ENCODE results near the gene SCARF2. TPM values are rescaled to one million over a fixed set of nuclear protein-coding genes. Genes with fewer than 3 reads are reported as not detected.

The SCARF2 gene
- total and polyA plus RNA-seq, 4 donors: 0.15 to 2.0 (median 1.7) TPM

DNA sequence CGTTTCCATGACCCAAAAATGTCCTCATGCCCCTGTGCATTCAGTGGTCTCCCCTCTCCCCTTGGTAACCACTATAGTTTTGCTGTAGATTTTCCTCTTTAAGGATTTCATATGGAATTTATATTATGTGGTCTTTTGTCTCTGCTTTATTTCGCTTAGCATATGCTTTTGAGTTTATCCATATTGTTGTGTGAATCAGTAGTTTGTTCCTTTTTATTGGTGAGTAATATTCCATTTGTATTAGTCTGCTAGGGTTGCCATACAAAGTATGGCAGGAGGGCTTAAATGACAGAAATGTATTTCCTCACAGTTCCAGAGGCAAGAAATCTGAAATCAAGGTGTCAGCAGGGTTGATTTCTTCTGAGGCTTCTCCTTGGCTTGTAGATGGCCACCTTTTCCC lies 40.1 kb downstream of the SCARF2 start:
- H3K9ac ChIP-seq (ENCODE audit: low read depth in 1 of 2, low read length in 2 of 2): no peak overlapping the region
- H3K36me3 ChIP-seq (ENCODE audit: control insufficient read depth in 4 of 4, insufficient read depth in 3 of 4, low read depth in 1 of 4, low read length in 3 of 4): no peaks in the 10 kb centered on the region
- no peak overlapping the region for H3K27ac ChIP-seq (ENCODE audit: low read depth in 1 of 2, low read length in 2 of 2)
- DNase-seq (ENCODE audit: low spot score): no peak
- H3K4me3 ChIP-seq (ENCODE audit: low read depth in 1 of 3, low read length in 3 of 3): no peak overlapping the region
- H3K27me3 ChIP-seq (ENCODE audit: control insufficient read depth in 4 of 4, insufficient read depth in 4 of 4, low read length in 3 of 4): no peaks in the 10 kb centered on the region
- no peaks in the 10 kb centered on the region for H3K9me3 ChIP-seq (ENCODE audit: control insufficient read depth in 4 of 4, low read length in 3 of 4)
- TF ChIP-seq, protein P1, sequence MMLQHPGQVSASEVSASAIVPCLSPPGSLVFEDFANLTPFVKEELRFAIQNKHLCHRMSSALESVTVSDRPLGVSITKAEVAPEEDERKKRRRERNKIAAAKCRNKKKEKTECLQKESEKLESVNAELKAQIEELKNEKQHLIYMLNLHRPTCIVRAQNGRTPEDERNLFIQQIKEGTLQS (IDR thresholded peaks at IDR 0.05): no peak
- TF ChIP-seq HNF4G (IDR thresholded peaks at IDR 0.05) (no peak), FOXA1 (IDR thresholded peaks at IDR 0.05) (no peak), TAF1 (conservative IDR thresholded peaks at IDR 0.05) (no peak), RAD21 (IDR thresholded peaks at IDR 0.05) (no peak), YY1 (IDR thresholded peaks at IDR 0.05) (no peak), SP1 (IDR thresholded peaks at IDR 0.05) (no peak), JUND (IDR thresholded peaks at IDR 0.05) (no peak), NR2F2 (IDR thresholded peaks at IDR 0.05) (no peak)
- TF ChIP-seq, protein P2, sequence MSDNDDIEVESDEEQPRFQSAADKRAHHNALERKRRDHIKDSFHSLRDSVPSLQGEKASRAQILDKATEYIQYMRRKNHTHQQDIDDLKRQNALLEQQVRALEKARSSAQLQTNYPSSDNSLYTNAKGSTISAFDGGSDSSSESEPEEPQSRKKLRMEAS (IDR thresholded peaks at IDR 0.05): no peak
- H3K4me1 ChIP-seq (ENCODE audit: control insufficient read depth in 4 of 4, insufficient read depth in 4 of 4, low read length in 3 of 4): peaks cover 4 to 23% (median 15%) of the 10 kb centered on the region in 4 donors
- 93% methylated on average over 2 of the region's 2 CpGs for WGBS

DNA sequence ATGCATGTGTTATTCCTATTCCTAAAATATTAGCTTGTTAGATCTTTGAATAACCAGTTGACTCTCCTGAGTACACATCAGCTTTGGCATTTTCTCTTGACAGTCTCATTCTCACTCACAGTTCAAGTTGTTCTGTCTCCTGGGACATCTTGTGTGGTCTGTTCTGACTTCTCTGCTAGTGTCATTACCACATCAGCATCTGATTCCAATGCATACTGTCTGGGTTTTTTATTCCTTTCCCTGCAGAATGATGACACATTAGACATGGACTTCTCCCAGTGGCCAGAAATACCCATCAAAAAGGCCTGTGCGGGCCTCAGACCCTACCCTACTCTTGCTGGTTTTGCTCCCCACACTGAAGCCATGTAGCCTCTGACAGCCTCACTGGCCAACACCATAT lies 41.0 kb downstream of the SCARF2 start:
- H3K4me1 ChIP-seq (ENCODE audit: control insufficient read depth in 4 of 4, insufficient read depth in 4 of 4, low read length in 3 of 4): peaks cover 4 to 23% (median 15%) of the 10 kb centered on the region in 4 donors
- no peaks in the 10 kb centered on the region for H3K9me3 ChIP-seq (ENCODE audit: control insufficient read depth in 4 of 4, low read length in 3 of 4)
- no peak overlapping the region for H3K4me3 ChIP-seq (ENCODE audit: low read depth in 1 of 3, low read length in 3 of 3)
- no peak overlapping the region for H3K27ac ChIP-seq (ENCODE audit: low read depth in 1 of 2, low read length in 2 of 2)
- TF ChIP-seq RXRA (IDR thresholded peaks at IDR 0.05) (no peak), HNF4A (conservative IDR thresholded peaks at IDR 0.05) (no peak), YY1 (IDR thresholded peaks at IDR 0.05) (no peak), HNF4G (IDR thresholded peaks at IDR 0.05) (no peak), TAF1 (conservative IDR thresholded peaks at IDR 0.05) (no peak), GABPA (IDR thresholded peaks at IDR 0.05 in 1 of 2, conservative IDR thresholded peaks at IDR 0.05 in 1 of 2) (no peak), FOXA1 (IDR thresholded peaks at IDR 0.05) (no peak), JUND (IDR thresholded peaks at IDR 0.05) (no peak), RAD21 (IDR thresholded peaks at IDR 0.05) (no peak), EGR1 (IDR thresholded peaks at IDR 0.05; ENCODE audit: low read depth in 2 of 2) (no peak), NR2F2 (IDR thresholded peaks at IDR 0.05) (no peak), SP1 (IDR thresholded peaks at IDR 0.05) (no peak), FOXA2 (IDR thresholded peaks at IDR 0.05) (no peak)
- TF ChIP-seq, protein P2 (IDR thresholded peaks at IDR 0.05): no peak
- TF ChIP-seq, protein P3, sequence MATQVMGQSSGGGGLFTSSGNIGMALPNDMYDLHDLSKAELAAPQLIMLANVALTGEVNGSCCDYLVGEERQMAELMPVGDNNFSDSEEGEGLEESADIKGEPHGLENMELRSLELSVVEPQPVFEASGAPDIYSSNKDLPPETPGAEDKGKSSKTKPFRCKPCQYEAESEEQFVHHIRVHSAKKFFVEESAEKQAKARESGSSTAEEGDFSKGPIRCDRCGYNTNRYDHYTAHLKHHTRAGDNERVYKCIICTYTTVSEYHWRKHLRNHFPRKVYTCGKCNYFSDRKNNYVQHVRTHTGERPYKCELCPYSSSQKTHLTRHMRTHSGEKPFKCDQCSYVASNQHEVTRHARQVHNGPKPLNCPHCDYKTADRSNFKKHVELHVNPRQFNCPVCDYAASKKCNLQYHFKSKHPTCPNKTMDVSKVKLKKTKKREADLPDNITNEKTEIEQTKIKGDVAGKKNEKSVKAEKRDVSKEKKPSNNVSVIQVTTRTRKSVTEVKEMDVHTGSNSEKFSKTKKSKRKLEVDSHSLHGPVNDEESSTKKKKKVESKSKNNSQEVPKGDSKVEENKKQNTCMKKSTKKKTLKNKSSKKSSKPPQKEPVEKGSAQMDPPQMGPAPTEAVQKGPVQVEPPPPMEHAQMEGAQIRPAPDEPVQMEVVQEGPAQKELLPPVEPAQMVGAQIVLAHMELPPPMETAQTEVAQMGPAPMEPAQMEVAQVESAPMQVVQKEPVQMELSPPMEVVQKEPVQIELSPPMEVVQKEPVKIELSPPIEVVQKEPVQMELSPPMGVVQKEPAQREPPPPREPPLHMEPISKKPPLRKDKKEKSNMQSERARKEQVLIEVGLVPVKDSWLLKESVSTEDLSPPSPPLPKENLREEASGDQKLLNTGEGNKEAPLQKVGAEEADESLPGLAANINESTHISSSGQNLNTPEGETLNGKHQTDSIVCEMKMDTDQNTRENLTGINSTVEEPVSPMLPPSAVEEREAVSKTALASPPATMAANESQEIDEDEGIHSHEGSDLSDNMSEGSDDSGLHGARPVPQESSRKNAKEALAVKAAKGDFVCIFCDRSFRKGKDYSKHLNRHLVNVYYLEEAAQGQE (IDR thresholded peaks at IDR 0.05): no peak
- TF ChIP-seq, protein P4, sequence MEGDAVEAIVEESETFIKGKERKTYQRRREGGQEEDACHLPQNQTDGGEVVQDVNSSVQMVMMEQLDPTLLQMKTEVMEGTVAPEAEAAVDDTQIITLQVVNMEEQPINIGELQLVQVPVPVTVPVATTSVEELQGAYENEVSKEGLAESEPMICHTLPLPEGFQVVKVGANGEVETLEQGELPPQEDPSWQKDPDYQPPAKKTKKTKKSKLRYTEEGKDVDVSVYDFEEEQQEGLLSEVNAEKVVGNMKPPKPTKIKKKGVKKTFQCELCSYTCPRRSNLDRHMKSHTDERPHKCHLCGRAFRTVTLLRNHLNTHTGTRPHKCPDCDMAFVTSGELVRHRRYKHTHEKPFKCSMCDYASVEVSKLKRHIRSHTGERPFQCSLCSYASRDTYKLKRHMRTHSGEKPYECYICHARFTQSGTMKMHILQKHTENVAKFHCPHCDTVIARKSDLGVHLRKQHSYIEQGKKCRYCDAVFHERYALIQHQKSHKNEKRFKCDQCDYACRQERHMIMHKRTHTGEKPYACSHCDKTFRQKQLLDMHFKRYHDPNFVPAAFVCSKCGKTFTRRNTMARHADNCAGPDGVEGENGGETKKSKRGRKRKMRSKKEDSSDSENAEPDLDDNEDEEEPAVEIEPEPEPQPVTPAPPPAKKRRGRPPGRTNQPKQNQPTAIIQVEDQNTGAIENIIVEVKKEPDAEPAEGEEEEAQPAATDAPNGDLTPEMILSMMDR (IDR thresholded peaks at IDR 0.05; ENCODE audit: low read depth, low read length, missing input control): no peak
- TF ChIP-seq, protein P1 (IDR thresholded peaks at IDR 0.05): no peak
- TF ChIP-seq, protein P5, sequence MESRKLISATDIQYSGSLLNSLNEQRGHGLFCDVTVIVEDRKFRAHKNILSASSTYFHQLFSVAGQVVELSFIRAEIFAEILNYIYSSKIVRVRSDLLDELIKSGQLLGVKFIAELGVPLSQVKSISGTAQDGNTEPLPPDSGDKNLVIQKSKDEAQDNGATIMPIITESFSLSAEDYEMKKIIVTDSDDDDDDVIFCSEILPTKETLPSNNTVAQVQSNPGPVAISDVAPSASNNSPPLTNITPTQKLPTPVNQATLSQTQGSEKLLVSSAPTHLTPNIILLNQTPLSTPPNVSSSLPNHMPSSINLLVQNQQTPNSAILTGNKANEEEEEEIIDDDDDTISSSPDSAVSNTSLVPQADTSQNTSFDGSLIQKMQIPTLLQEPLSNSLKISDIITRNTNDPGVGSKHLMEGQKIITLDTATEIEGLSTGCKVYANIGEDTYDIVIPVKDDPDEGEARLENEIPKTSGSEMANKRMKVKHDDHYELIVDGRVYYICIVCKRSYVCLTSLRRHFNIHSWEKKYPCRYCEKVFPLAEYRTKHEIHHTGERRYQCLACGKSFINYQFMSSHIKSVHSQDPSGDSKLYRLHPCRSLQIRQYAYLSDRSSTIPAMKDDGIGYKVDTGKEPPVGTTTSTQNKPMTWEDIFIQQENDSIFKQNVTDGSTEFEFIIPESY (IDR thresholded peaks at IDR 0.05): no peak
- no peaks in the 10 kb centered on the region for H3K36me3 ChIP-seq (ENCODE audit: control insufficient read depth in 4 of 4, insufficient read depth in 3 of 4, low read depth in 1 of 4, low read length in 3 of 4)
- no peak overlapping the region for H3K9ac ChIP-seq (ENCODE audit: low read depth in 1 of 2, low read length in 2 of 2)
- no peaks in the 10 kb centered on the region for H3K27me3 ChIP-seq (ENCODE audit: control insufficient read depth in 4 of 4, insufficient read depth in 4 of 4, low read length in 3 of 4)
- 96% methylated on average over 1 of the region's 1 CpG for WGBS
- DNase-seq (ENCODE audit: low spot score): no peak
